Activated T-cell treated with anti-CD3 and anti-CD28 coated beads, Interleukin-2, amount 50 U/mL, for 1 hour (primary cell): ENCODE results near the gene XRCC4.

Experiments used
- DNase-seq: peaks from one replicate; pipeline ENCODE4 v3.0.0-alpha.2; 2020

The XRCC4 gene

GRCh38 chr5:83396662-83397061 lies 319.3 kb downstream of the XRCC4 start:
- no peak for DNase-seq

DNA sequence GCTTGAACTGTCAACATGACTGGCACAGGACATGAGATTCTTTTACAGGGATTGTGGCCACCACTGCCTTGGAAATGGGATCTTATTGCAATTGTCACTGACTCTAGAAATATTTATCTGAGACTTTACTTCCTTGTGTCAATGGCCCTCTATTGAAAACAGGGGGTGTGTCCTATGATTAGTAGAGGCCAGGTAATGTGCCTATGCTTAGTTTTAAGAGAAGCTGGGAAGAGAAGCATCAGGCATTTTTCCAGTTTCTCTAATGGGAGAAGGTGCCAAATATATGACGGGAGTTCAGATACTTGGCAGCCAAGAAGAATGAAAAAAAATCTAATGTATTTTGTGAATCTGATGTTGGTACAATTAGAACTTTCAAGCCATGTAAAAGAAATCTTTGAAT lies 320.3 kb downstream of the XRCC4 start:
- no peak for DNase-seq

DNA sequence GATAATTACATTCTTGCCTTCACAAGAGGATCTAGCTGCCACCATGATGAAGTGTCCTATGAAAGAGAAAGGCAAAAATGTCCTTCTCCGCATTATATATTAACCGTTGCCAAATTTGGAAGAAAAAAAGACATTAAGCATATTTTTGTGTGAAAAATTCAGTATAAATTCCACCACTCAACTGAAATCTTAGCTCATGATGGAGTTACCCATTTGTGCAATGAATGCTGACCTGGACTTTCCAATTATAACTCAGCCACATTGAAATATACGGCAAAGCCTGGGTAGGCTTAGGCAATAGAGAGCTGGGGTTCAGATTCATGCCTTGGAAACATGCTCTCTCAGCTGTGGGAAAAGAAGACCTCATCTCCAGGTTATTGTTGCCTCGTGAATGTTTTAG lies 322.9 kb downstream of the XRCC4 start:
- DNase-seq = no peak

- no peak for DNase-seq
These were observed 323.4 kb downstream of the XRCC4 start for GRCh38 chr5:83400701-83401100.

DNA sequence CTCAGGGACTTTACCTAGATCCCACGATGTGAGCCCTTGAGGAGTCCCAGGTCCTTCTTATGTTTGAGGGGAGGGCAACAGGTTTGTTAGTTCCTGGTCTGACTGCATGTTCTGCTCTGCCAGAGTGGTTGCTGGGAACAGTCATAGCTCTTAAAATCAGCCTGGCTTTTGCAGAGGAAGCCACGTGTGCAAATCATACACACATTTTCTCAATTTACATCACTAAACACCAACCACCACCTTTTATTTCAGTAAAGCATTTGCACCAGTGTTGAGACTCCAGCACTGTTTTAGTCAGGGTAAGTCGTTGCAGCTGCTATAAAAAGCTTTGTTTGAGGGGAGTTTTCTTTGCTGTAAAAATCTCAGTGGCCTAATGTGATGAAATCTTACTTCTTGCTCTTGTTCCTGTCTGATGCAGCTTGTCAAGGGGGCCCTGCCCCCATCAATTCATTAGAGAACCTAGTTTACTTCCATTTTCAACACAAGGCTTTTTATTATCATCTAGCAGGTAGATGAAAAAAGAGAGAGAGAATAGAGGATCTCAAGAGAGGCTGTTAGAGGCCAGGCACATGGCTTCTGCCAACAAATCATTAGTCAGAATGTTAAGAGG lies 323.9 kb downstream of the XRCC4 start:
- DNase-seq = no peak

GRCh38 chr5:83401775-83402174 lies 324.4 kb downstream of the XRCC4 start:
- DNase-seq = no peak
